Liver (tissue), 9 donors: ENCODE data around the gene ANXA11. TPM values are rescaled to one million over a fixed set of nuclear protein-coding genes. Genes with fewer than 3 reads are reported as not detected.

Source experiments
- DNase-seq: peaks from one replicate; pipeline ENCODE4 v3.0.0-alpha.2; 2017; ENCODE audit warnings: low spot score
- H3K27ac ChIP-seq, 2 donors: one replicate each; pipeline ENCODE4 v1.7.0; 2013; ENCODE audit warnings: inconsistent platforms in 2 of 2, low read length in 2 of 2, control low read depth in 1 of 2, low read depth in 1 of 2, mild to moderate bottlenecking in 1 of 2
- H3K27me3 ChIP-seq, 4 donors: one replicate each; pipeline versions ENCODE4 v1.6.1 to v1.7.0; 2013; ENCODE audit warnings: low read length in 3 of 4, inconsistent platforms in 1 of 4, mild to moderate bottlenecking in 1 of 4, moderate library complexity in 1 of 4; ENCODE audit not compliant: control insufficient read depth in 4 of 4, insufficient read depth in 4 of 4
- H3K36me3 ChIP-seq, 4 donors: one replicate each; pipeline versions ENCODE4 v1.6.1 to v1.7.0; 2013; ENCODE audit warnings: low read length in 3 of 4, mild to moderate bottlenecking in 3 of 4, low read depth in 1 of 4, moderate library complexity in 1 of 4; ENCODE audit not compliant: control insufficient read depth in 4 of 4, insufficient read depth in 3 of 4
- H3K4me1 ChIP-seq, 4 donors: one replicate each; pipeline versions ENCODE4 v1.6.1 to v1.7.0; 2013; ENCODE audit warnings: low read length in 3 of 4, mild to moderate bottlenecking in 3 of 4, moderate library complexity in 1 of 4; ENCODE audit not compliant: control insufficient read depth in 4 of 4, insufficient read depth in 4 of 4
- H3K4me3 ChIP-seq, 3 donors: one replicate each; pipeline versions ENCODE4 v1.6.1 to v1.7.0; 2013; ENCODE audit warnings: low read length in 3 of 3, control low read depth in 1 of 3, low read depth in 1 of 3, mild to moderate bottlenecking in 1 of 3
- H3K9ac ChIP-seq, 2 donors: one replicate each; pipeline ENCODE4 v1.7.0; 2013; ENCODE audit warnings: low read length in 2 of 2, mild to moderate bottlenecking in 2 of 2, moderate library complexity in 2 of 2, control low read depth in 1 of 2, low read depth in 1 of 2
- H3K9me3 ChIP-seq, 4 donors: one replicate each; pipeline versions ENCODE4 v1.6.1 to v1.7.0; 2013; ENCODE audit warnings: low read length in 3 of 4; ENCODE audit not compliant: control insufficient read depth in 4 of 4
- EGR1 ChIP-seq, 2 donors: IDR thresholded peaks; 2 replicates each; pipeline ENCODE4 v1.6.1; 2016 to 2018; ENCODE audit warnings: antibody characterized with exemption in 2 of 2, low read depth in 2 of 2
- FOXA2 ChIP-seq: IDR thresholded peaks from 2 replicates; pipeline ENCODE4 v1.6.1; 2016; ENCODE audit warnings: antibody characterized with exemption
- GABPA ChIP-seq, 2 donors: IDR thresholded peaks in 1 of 2; conservative IDR thresholded peaks in 1 of 2; 2 replicates each; pipeline ENCODE4 v1.6.1; 2016; ENCODE audit warnings: antibody characterized with exemption in 2 of 2, mild to moderate bottlenecking in 1 of 2, moderate library complexity in 1 of 2
- HNF4A ChIP-seq, 2 donors: conservative IDR thresholded peaks; 2 replicates each; pipeline ENCODE4 v1.6.1; 2016; ENCODE audit warnings: antibody characterized with exemption in 2 of 2, mild to moderate bottlenecking in 2 of 2
- HNF4G ChIP-seq: IDR thresholded peaks from 2 replicates; pipeline ENCODE4 v1.6.1; 2016; ENCODE audit warnings: antibody characterized with exemption
- JUND ChIP-seq, 2 donors: IDR thresholded peaks; 2 replicates each; pipeline ENCODE4 v1.6.1; 2016; ENCODE audit warnings: antibody characterized with exemption in 2 of 2
- NR2F2 ChIP-seq: IDR thresholded peaks from 2 replicates; pipeline ENCODE4 v1.6.1; 2016; ENCODE audit warnings: antibody characterized with exemption
- RAD21 ChIP-seq, 2 donors: IDR thresholded peaks; 2 replicates each; pipeline ENCODE4 v1.6.1; 2016; ENCODE audit warnings: antibody characterized with exemption in 2 of 2, mild to moderate bottlenecking in 2 of 2
- SP1 ChIP-seq: IDR thresholded peaks from 2 replicates; pipeline ENCODE4 v1.6.1; 2018; ENCODE audit warnings: antibody characterized with exemption, mild to moderate bottlenecking
- TAF1 ChIP-seq: conservative IDR thresholded peaks from 2 replicates; pipeline ENCODE4 v1.6.1; 2016; ENCODE audit warnings: antibody characterized with exemption, mild to moderate bottlenecking
- YY1 ChIP-seq: IDR thresholded peaks from 2 replicates; pipeline ENCODE4 v1.6.1; 2016; ENCODE audit warnings: antibody characterized with exemption, mild to moderate bottlenecking
- WGBS: extraction: QIAGEN DNeasy Blood & Tissue Kit; methylation state at CpG from one replicate; pipeline ENCODE4 v1.1.7; 2013; 5-methylcytosine and 5-hydroxymethylcytosine counted together
- polyA plus RNA-seq, 2 donors: library from polyadenylated mRNA; stranded (reverse) in 1 of 2; unstranded in 1 of 2; fragments of 200-250 nt in 1 of 2; fragments of >200 nt in 1 of 2; fragmentation: Nextera tagmentation in 1 of 2; extraction: Ambion mirVana in 1 of 2; gene quantifications; one replicate each; pipeline versions ENCODE4 v1.2.1 to v1.2.3, GENCODE V29; 2013 to 2015
- total RNA-seq, 2 donors: library from RNA; depleted of rRNA; stranded (reverse); fragments of >200 nt; gene quantifications; one replicate each; pipeline ENCODE4 v1.2.3, GENCODE V29; 2014
- TF ChIP-seq, protein P1 (sequence below): IDR thresholded peaks from 2 replicates; pipeline ENCODE4 v1.6.1; 2016; ENCODE audit warnings: antibody characterized with exemption
- TF ChIP-seq, protein P2 (sequence below): IDR thresholded peaks from 2 replicates; pipeline ENCODE4 v1.6.1; 2016; ENCODE audit warnings: antibody characterized with exemption, mild to moderate bottlenecking
- TF ChIP-seq, protein P3 (sequence below): fragments of 150-350 bp; IDR thresholded peaks from 2 replicates; pipeline ENCODE4 v1.5.1; 2017; ENCODE audit warnings: improper control_type of control experiment, low read depth, low read length; ENCODE audit not compliant: missing input control
- TF ChIP-seq, protein P4 (sequence below): IDR thresholded peaks from 2 replicates; pipeline ENCODE4 v1.6.1; 2016; ENCODE audit warnings: antibody characterized with exemption
- TF ChIP-seq, protein P5 (sequence below): IDR thresholded peaks from 2 replicates; pipeline ENCODE4 v1.6.1; 2016; ENCODE audit warnings: antibody characterized with exemption
- donor health status: healthy.
- donor health status: healthy.
- donor health status: healthy.
- donor health status: healthy.
- donor health status: healthy.

The ANXA11 gene
- total and polyA plus RNA-seq, 4 donors: 14.0 to 40.4 (median 24.8) TPM

DNA sequence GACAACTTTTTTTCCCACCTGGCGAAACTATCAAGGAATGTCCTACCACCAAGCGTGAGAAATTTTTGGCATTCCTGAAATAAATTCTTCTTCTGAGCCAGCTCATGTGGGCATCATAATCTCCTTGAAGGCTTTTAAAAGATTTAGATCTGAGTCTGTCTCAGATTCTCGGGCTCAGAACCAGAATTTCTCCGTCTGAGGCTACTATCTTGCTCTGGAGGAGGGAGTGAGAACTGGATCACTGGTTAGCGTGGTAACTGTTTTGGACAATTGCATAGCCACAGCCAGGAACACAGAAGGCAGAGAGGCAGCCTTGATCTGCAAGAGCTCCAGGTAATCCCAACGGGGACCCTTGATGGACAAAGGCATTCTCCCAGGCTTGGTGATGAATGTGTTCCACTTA is 73.8 kb downstream of the ANXA11 start:
- TF ChIP-seq GABPA (IDR thresholded peaks at IDR 0.05 in 1 of 2, conservative IDR thresholded peaks at IDR 0.05 in 1 of 2) (no peak), HNF4A (conservative IDR thresholded peaks at IDR 0.05) (no peak), FOXA2 (no peak), EGR1 (IDR thresholded peaks at IDR 0.05; ENCODE audit: low read depth in 2 of 2) (no peak), NR2F2 (no peak), YY1 (no peak), JUND (IDR thresholded peaks at IDR 0.05) (no peak), TAF1 (no peak), SP1 (no peak), RAD21 (IDR thresholded peaks at IDR 0.05) (no peak), HNF4G (no peak)
- TF ChIP-seq, protein P1, sequence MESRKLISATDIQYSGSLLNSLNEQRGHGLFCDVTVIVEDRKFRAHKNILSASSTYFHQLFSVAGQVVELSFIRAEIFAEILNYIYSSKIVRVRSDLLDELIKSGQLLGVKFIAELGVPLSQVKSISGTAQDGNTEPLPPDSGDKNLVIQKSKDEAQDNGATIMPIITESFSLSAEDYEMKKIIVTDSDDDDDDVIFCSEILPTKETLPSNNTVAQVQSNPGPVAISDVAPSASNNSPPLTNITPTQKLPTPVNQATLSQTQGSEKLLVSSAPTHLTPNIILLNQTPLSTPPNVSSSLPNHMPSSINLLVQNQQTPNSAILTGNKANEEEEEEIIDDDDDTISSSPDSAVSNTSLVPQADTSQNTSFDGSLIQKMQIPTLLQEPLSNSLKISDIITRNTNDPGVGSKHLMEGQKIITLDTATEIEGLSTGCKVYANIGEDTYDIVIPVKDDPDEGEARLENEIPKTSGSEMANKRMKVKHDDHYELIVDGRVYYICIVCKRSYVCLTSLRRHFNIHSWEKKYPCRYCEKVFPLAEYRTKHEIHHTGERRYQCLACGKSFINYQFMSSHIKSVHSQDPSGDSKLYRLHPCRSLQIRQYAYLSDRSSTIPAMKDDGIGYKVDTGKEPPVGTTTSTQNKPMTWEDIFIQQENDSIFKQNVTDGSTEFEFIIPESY: no peak
- TF ChIP-seq, protein P2, sequence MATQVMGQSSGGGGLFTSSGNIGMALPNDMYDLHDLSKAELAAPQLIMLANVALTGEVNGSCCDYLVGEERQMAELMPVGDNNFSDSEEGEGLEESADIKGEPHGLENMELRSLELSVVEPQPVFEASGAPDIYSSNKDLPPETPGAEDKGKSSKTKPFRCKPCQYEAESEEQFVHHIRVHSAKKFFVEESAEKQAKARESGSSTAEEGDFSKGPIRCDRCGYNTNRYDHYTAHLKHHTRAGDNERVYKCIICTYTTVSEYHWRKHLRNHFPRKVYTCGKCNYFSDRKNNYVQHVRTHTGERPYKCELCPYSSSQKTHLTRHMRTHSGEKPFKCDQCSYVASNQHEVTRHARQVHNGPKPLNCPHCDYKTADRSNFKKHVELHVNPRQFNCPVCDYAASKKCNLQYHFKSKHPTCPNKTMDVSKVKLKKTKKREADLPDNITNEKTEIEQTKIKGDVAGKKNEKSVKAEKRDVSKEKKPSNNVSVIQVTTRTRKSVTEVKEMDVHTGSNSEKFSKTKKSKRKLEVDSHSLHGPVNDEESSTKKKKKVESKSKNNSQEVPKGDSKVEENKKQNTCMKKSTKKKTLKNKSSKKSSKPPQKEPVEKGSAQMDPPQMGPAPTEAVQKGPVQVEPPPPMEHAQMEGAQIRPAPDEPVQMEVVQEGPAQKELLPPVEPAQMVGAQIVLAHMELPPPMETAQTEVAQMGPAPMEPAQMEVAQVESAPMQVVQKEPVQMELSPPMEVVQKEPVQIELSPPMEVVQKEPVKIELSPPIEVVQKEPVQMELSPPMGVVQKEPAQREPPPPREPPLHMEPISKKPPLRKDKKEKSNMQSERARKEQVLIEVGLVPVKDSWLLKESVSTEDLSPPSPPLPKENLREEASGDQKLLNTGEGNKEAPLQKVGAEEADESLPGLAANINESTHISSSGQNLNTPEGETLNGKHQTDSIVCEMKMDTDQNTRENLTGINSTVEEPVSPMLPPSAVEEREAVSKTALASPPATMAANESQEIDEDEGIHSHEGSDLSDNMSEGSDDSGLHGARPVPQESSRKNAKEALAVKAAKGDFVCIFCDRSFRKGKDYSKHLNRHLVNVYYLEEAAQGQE: no peak
- TF ChIP-seq, protein P3, sequence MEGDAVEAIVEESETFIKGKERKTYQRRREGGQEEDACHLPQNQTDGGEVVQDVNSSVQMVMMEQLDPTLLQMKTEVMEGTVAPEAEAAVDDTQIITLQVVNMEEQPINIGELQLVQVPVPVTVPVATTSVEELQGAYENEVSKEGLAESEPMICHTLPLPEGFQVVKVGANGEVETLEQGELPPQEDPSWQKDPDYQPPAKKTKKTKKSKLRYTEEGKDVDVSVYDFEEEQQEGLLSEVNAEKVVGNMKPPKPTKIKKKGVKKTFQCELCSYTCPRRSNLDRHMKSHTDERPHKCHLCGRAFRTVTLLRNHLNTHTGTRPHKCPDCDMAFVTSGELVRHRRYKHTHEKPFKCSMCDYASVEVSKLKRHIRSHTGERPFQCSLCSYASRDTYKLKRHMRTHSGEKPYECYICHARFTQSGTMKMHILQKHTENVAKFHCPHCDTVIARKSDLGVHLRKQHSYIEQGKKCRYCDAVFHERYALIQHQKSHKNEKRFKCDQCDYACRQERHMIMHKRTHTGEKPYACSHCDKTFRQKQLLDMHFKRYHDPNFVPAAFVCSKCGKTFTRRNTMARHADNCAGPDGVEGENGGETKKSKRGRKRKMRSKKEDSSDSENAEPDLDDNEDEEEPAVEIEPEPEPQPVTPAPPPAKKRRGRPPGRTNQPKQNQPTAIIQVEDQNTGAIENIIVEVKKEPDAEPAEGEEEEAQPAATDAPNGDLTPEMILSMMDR: no peak
- TF ChIP-seq, protein P4, sequence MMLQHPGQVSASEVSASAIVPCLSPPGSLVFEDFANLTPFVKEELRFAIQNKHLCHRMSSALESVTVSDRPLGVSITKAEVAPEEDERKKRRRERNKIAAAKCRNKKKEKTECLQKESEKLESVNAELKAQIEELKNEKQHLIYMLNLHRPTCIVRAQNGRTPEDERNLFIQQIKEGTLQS: no peak
- TF ChIP-seq, protein P5, sequence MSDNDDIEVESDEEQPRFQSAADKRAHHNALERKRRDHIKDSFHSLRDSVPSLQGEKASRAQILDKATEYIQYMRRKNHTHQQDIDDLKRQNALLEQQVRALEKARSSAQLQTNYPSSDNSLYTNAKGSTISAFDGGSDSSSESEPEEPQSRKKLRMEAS: no peak

DNA sequence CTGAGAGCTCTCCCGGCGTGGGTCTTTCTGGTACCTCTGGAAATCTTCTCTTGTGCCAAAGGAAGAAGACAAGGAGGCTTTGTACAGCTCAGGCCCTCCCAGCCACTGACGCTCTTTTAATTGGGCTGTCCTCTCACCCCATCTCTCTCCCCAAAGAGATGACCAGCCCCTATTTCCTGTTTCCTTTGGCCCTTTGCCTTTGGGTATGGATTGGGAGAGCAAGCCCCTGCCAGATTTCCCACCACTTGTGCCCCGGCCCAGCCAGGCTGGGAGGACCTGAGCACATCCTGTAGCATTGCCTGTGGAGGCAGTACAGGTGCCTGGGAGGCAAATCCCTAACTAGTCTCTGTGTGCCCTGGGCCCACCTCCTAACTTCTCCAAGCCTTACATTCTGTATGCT is 78.5 kb downstream of the ANXA11 start:
- TF ChIP-seq, protein P3: no peak
- TF ChIP-seq HNF4A (conservative IDR thresholded peaks at IDR 0.05): no peak
- 73% methylated on average over 4 of the region's 4 CpGs for WGBS
- Histone ChIP-seq H3K4me3 (no peak overlapping the region), H3K27me3 (peaks cover 0 to 4% (median 0%) of the 10 kb centered on the region in 4 donors), H3K4me1 (no peaks in the 10 kb centered on the region), H3K9me3 (no peaks in the 10 kb centered on the region), H3K9ac (no peak overlapping the region), H3K27ac (no peak overlapping the region), H3K36me3 (no peaks in the 10 kb centered on the region)
- DNase-seq: no peak

More for the DNA sequence above, 73.8 kb downstream of the ANXA11 start:
- no peak overlapping the region for H3K4me3 ChIP-seq
- WGBS: 76% methylated on average over 6 of the region's 6 CpGs
- H3K27me3 ChIP-seq: peaks cover 0 to 9% (median 3%) of the 10 kb centered on the region in 4 donors
- DNase-seq: no peak
- H3K9me3 ChIP-seq: no peaks in the 10 kb centered on the region
- no peak overlapping the region for H3K9ac ChIP-seq
- no peaks in the 10 kb centered on the region for H3K36me3 ChIP-seq
- no peak overlapping the region for H3K27ac ChIP-seq
- H3K4me1 ChIP-seq: peaks cover 2 to 7% (median 5%) of the 10 kb centered on the region in 4 donors
